ENCODE measurements around the gene AKAP13.

GRCh38 chr15:85421116-85421925, 40.9 kb downstream of the AKAP13 start:
- TF ChIP-seq CTCF (IDR thresholded peaks at IDR 0.05) (no peak), POLR2A (IDR thresholded peaks at IDR 0.05) (no peak)

Measured in testis (tissue), 2 donors.